ENCODE data around the gene PTPRJ. TPM values are rescaled to one million over a fixed set of nuclear protein-coding genes. Genes with fewer than 3 reads are reported as not detected.
"Not testable (repeated sequence)": the region's sequence is repeated elsewhere in the genome, so short reads cannot be mapped to it uniquely, and the experiment has no call there.

PTPRJ gene
- total RNA-seq, 2 experiments from 2014 or later: 56.5 to 62.9 TPM

- no peaks in the 10 kb centered on the region for H3K9me3 Mint-ChIP-seq (ENCODE audit: insufficient read depth)
- no peaks in the 10 kb centered on the region for H3K27me3 Mint-ChIP-seq (ENCODE audit: low read depth)
- ChIA-PET CTCF (no interaction called here), POLR2A (no interaction called here)
- no peak overlapping the region for H3K27ac Mint-ChIP-seq
- DNase-seq (no peak), ATAC-seq (no peak)
- no peak overlapping the region for H3K4me3 Mint-ChIP-seq
- no peaks in the 10 kb centered on the region for H3K36me3 Mint-ChIP-seq (ENCODE audit: low read depth)
- H3K4me1 Mint-ChIP-seq (ENCODE audit: low read depth): no peaks in the 10 kb centered on the region
Measured at GRCh38 chr11:48180627-48181026, 200.3 kb downstream of the PTPRJ start.

- ChIA-PET CTCF (no interaction called here), POLR2A (interaction anchor here (0.6 kb wide), 1 partner anchor 391 kb away, joined by 3 read pairs; no protein-coding TSS in a partner anchor)
- DNase-seq (no peak), ATAC-seq (no peak)
- Mint-ChIP-seq H3K27ac (no peak overlapping the region), H3K4me3 (no peak overlapping the region), H3K9me3 (ENCODE audit: insufficient read depth) (no peaks in the 10 kb centered on the region), H3K36me3 (ENCODE audit: low read depth) (no peaks in the 10 kb centered on the region), H3K4me1 (ENCODE audit: low read depth) (no peaks in the 10 kb centered on the region), H3K27me3 (ENCODE audit: low read depth) (no peaks in the 10 kb centered on the region)
Measured at GRCh38 chr11:48182860-48183526, 202.6 kb downstream of the PTPRJ start.

GRCh38 chr11:48184452-48184851 is 204.1 kb downstream of the PTPRJ start:
- H3K4me1 Mint-ChIP-seq (ENCODE audit: low read depth): no peaks in the 10 kb centered on the region
- no peak overlapping the region for H3K4me3 Mint-ChIP-seq
- peaks cover 4% of the 10 kb centered on the region for H3K27me3 Mint-ChIP-seq (ENCODE audit: low read depth)
- ATAC-seq (no peak), DNase-seq (no peak)
- ChIA-PET CTCF (interaction anchor here (1.0 kb wide), 1 partner anchor 12 kb away, joined by 5 read pairs; no protein-coding TSS in a partner anchor), POLR2A (no interaction called here)
- H3K36me3 Mint-ChIP-seq (ENCODE audit: low read depth): no peaks in the 10 kb centered on the region
- H3K9me3 Mint-ChIP-seq (ENCODE audit: insufficient read depth): no peaks in the 10 kb centered on the region
- H3K27ac Mint-ChIP-seq: no peak overlapping the region

GRCh38 chr11:48190906-48191654 is 210.7 kb downstream of the PTPRJ start:
- ATAC-seq; CTCF ChIA-PET; POLR2A ChIA-PET; H3K36me3 Mint-ChIP-seq (ENCODE audit: low read depth): not testable (repeated sequence)
- DNase-seq: peak; percentile 48
- Mint-ChIP-seq H3K9me3 (ENCODE audit: insufficient read depth) (peaks cover 16% of the 10 kb centered on the region), H3K4me1 (ENCODE audit: low read depth) (peaks cover 22% of the 10 kb centered on the region), H3K4me3 (peak overlapping the region; percentile 45), H3K27ac (peak overlapping the region; percentile 76), H3K27me3 (ENCODE audit: low read depth) (peaks cover 11% of the 10 kb centered on the region)

- CTCF ChIA-PET: no interaction called here
- no peak overlapping the region for H3K27ac Mint-ChIP-seq
- H3K9me3 Mint-ChIP-seq (ENCODE audit: insufficient read depth): peaks cover 16% of the 10 kb centered on the region
- H3K27me3 Mint-ChIP-seq (ENCODE audit: low read depth): peaks cover 11% of the 10 kb centered on the region
- peaks cover 22% of the 10 kb centered on the region for H3K4me1 Mint-ChIP-seq (ENCODE audit: low read depth)
- H3K36me3 Mint-ChIP-seq (ENCODE audit: low read depth): peaks cover 2% of the 10 kb centered on the region
- no peak overlapping the region for H3K4me3 Mint-ChIP-seq
- ATAC-seq (no peak), DNase-seq (no peak)
- POLR2A ChIA-PET: no interaction called here
Measured at GRCh38 chr11:48193876-48194275, 213.5 kb downstream of the PTPRJ start.

- H3K4me1 Mint-ChIP-seq (ENCODE audit: low read depth): no peaks in the 10 kb centered on the region
- no peaks in the 10 kb centered on the region for H3K36me3 Mint-ChIP-seq (ENCODE audit: low read depth)
- DNase-seq (no peak), ATAC-seq (no peak)
- H3K9me3 Mint-ChIP-seq (ENCODE audit: insufficient read depth): no peaks in the 10 kb centered on the region
- CTCF ChIA-PET: no interaction called here
- H3K27ac Mint-ChIP-seq: no peak overlapping the region
- peaks cover 18% of the 10 kb centered on the region for H3K27me3 Mint-ChIP-seq (ENCODE audit: low read depth)
- POLR2A ChIA-PET: no interaction called here
- H3K4me3 Mint-ChIP-seq: no peak overlapping the region
Measured at GRCh38 chr11:48207881-48208280, 227.5 kb downstream of the PTPRJ start.

- H3K4me1 Mint-ChIP-seq (ENCODE audit: low read depth): no peaks in the 10 kb centered on the region
- H3K27ac Mint-ChIP-seq: no peak overlapping the region
- H3K4me3 Mint-ChIP-seq: no peak overlapping the region
- POLR2A ChIA-PET: no interaction called here
- CTCF ChIA-PET: no interaction called here
- DNase-seq: peak; percentile 22
- ATAC-seq: no peak
- no peaks in the 10 kb centered on the region for H3K9me3 Mint-ChIP-seq (ENCODE audit: insufficient read depth)
- no peaks in the 10 kb centered on the region for H3K36me3 Mint-ChIP-seq (ENCODE audit: low read depth)
- peaks cover 11% of the 10 kb centered on the region for H3K27me3 Mint-ChIP-seq (ENCODE audit: low read depth)
Measured at GRCh38 chr11:48210052-48210451, 229.7 kb downstream of the PTPRJ start.

- Mint-ChIP-seq H3K4me3 (no peak within 1 kb of the TSS), H3K27me3 (ENCODE audit: low read depth) (peaks cover 2% of the 10 kb centered on the region), H3K9me3 (ENCODE audit: insufficient read depth) (no peaks in the 10 kb centered on the region), H3K36me3 (ENCODE audit: low read depth) (no peaks in the 10 kb centered on the region), H3K4me1 (ENCODE audit: low read depth) (no peaks in the 10 kb centered on the region), H3K27ac (no peak within 1 kb of the TSS)
- ATAC-seq (no peak), DNase-seq (no peak)
- ChIA-PET CTCF (no interaction called here), POLR2A (no interaction called here)
Measured at GRCh38 chr11:48216510-48216909, 236.2 kb downstream of the PTPRJ start, which contains the start of gene OR4B1. Gene OR4B1 (plus strand): TSS chr11:48216810. CDS start chr11:48216810, 0 bp downstream.

Small RNA genes within 50 kb of the gene (microRNA-seq; reads per million reads assigned to microRNA genes)
- gene MIR3161: not detected

Other genes starting within 250 kb of the PTPRJ start
- gene FNBP4, start 213.2 kb upstream of the PTPRJ start, total RNA-seq: 100 to 1,000 TPM; 129 to 136 TPM
- 10 to 100 TPM; 67.8 to 70.8 TPM for gene NUP160, start 132.2 kb upstream of the PTPRJ start, total RNA-seq
- not detected for gene OR4B1, start 236.3 kb downstream of the PTPRJ start, total RNA-seq

Measured in activated CD8-positive, alpha-beta T cell treated with anti-CD3 and anti-CD28 coated beads, Interleukin-2, amount 10 ng/mL, durations not matched to agents 7 days and 5 days (primary cell).